ENCODE data around the gene TSPAN6.

TSPAN6 gene

GRCh38 chrX:100609591-100609990 is 27.0 kb downstream of the TSPAN6 start:
- no peak for DNase-seq (ENCODE audit: low read depth)
- no peak overlapping the region for H3K4me3 ChIP-seq (ENCODE audit: low read depth, low read length)
- no peak for TF ChIP-seq CTCF (IDR thresholded peaks at IDR 0.05; ENCODE audit: low read depth, low read length, missing control alignments)

- TF ChIP-seq CTCF (IDR thresholded peaks at IDR 0.05; ENCODE audit: low read depth, low read length, missing control alignments): no peak
- DNase-seq (ENCODE audit: low read depth): no peak
- no peak overlapping the region for H3K4me3 ChIP-seq (ENCODE audit: low read depth, low read length)
These were observed 29.9 kb downstream of the TSPAN6 start for GRCh38 chrX:100606753-100607152.

- no peak overlapping the region for H3K4me3 ChIP-seq (ENCODE audit: low read depth, low read length)
- TF ChIP-seq CTCF (IDR thresholded peaks at IDR 0.05; ENCODE audit: low read depth, low read length, missing control alignments): no peak
These were observed 35.8 kb downstream of the TSPAN6 start for GRCh38 chrX:100600758-100601157.

GRCh38 chrX:100600340-100600739 is 36.3 kb downstream of the TSPAN6 start:
- TF ChIP-seq CTCF (IDR thresholded peaks at IDR 0.05; ENCODE audit: low read depth, low read length, missing control alignments): no peak
- DNase-seq (ENCODE audit: low read depth): no peak
- H3K4me3 ChIP-seq (ENCODE audit: low read depth, low read length): no peak overlapping the region

More at GRCh38 chrX:100600758-100601157, 35.8 kb downstream of the TSPAN6 start:
- DNase-seq (ENCODE audit: low read depth): no peak

GRCh38 chrX:100599456-100599855 is 37.1 kb downstream of the TSPAN6 start:
- DNase-seq (ENCODE audit: low read depth): no peak
- no peak overlapping the region for H3K4me3 ChIP-seq (ENCODE audit: low read depth, low read length)
- TF ChIP-seq CTCF (IDR thresholded peaks at IDR 0.05; ENCODE audit: low read depth, low read length, missing control alignments): no peak

GRCh38 chrX:100596601-100597000 is 40.0 kb downstream of the TSPAN6 start:
- H3K4me3 ChIP-seq (ENCODE audit: low read depth, low read length): no peak overlapping the region
- TF ChIP-seq CTCF (IDR thresholded peaks at IDR 0.05; ENCODE audit: low read depth, low read length, missing control alignments): no peak
- no peak for DNase-seq (ENCODE audit: low read depth)

- no peak overlapping the region for H3K4me3 ChIP-seq (ENCODE audit: low read depth, low read length)
- TF ChIP-seq CTCF (IDR thresholded peaks at IDR 0.05; ENCODE audit: low read depth, low read length, missing control alignments): no peak
- no peak for DNase-seq (ENCODE audit: low read depth)
These were observed 43.0 kb downstream of the TSPAN6 start for GRCh38 chrX:100593581-100593980.
